Immature natural killer cell (primary cell): Measurements from ENCODE around the gene MYH6. TPM values are rescaled to one million over a fixed set of nuclear protein-coding genes. Genes with fewer than 3 reads are reported as not detected.
"Not testable (repeated sequence)": the region's sequence is repeated elsewhere in the genome, so short reads cannot be mapped to it uniquely, and the experiment has no call there.

Source experiments
- DNase-seq, 3 donors: peaks; one replicate each; pipeline ENCODE4 v3.0.0; 2022; ENCODE audit warnings: mixed read lengths in 1 of 3
- H3K27ac Mint-ChIP-seq, 6 donors: one replicate each; pipeline ENCODE4 v1.8.0; 2020; ENCODE audit warnings: mixed read lengths in 6 of 6, mild to moderate bottlenecking in 5 of 6, inconsistent platforms in 4 of 6, moderate library complexity in 3 of 6
- H3K27me3 Mint-ChIP-seq, 3 donors: one replicate each; pipeline ENCODE4 v1.8.0; 2020 to 2021; ENCODE audit warnings: low read depth in 3 of 3, mild to moderate bottlenecking in 3 of 3, mixed read lengths in 3 of 3, moderate library complexity in 3 of 3, inconsistent platforms in 1 of 3
- H3K36me3 Mint-ChIP-seq, 3 donors: one replicate each; pipeline ENCODE4 v1.8.0; 2020; ENCODE audit warnings: mixed read lengths in 3 of 3, inconsistent platforms in 2 of 3, mild to moderate bottlenecking in 2 of 3
- H3K4me1 Mint-ChIP-seq, 2 donors: one replicate each; pipeline ENCODE4 v1.8.0; 2020; ENCODE audit warnings: inconsistent platforms in 2 of 2, mild to moderate bottlenecking in 2 of 2, mixed read lengths in 2 of 2, moderate library complexity in 1 of 2
- H3K4me3 Mint-ChIP-seq, 5 donors: one replicate each; pipeline ENCODE4 v1.8.0; 2020; ENCODE audit warnings: mild to moderate bottlenecking in 5 of 5, mixed read lengths in 5 of 5, inconsistent platforms in 3 of 5, moderate library complexity in 3 of 5
- H3K9me3 Mint-ChIP-seq, 6 donors: one replicate each; pipeline ENCODE4 v1.8.0; 2020; ENCODE audit warnings: mild to moderate bottlenecking in 6 of 6, mixed read lengths in 6 of 6, inconsistent platforms in 4 of 6, moderate library complexity in 3 of 6
- polyA plus RNA-seq, 3 donors: library from polyadenylated mRNA; unstranded; fragments of 300-500 nt; fragmentation: Illumina TruSeq; gene quantifications; one replicate each; pipeline ENCODE4 v1.2.3, GENCODE V29; 2021

The MYH6 gene
- not detected for polyA plus RNA-seq

DNA sequence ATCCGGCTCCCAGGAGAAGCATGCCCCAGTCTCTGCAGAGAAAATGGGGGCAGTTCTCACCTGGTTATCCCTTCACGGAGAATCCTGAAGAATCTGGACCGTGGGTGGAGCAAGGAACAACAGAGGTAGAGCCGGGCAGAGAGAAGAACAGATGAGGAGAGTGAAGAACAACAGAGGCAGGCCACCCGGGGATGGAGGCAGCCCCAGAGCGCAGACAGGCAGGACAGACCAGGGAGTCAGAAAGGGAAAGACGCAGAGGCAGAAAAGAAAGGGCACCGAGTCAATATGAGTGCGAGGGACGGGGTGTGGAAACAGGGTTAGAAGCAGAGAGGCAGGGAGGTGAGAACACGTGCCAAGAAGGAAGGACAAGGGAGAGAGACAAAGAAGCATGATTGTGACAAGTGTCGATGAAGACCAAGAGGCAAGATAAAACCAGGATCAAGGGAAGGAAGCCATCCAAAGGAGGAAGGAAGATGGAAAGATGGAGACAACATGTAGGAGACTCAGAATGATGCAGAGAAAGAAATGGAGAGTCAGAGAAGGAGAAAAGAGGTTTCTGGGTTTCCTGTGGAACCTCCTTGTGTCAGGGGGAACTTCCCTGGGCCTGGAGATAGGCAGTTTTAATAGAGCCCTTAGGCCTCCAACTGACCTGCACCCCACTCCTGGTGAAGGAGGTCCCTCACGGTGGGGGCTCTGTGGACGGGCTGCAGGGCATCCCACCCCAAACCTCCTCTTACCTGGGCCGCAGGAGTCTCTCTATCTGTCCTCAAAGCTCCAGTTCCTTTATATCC is at the start of gene MYH6:
MYH6 (minus strand) TSS at position 758 of the 791 bp plus-strand sequence. CDS start 1,050 bp downstream, outside the sequence.
- Mint-ChIP-seq H3K9me3 (no peaks in the 10 kb centered on the region), H3K4me3 (no peak within 1 kb of the TSS), H3K36me3 (no peaks in the 10 kb centered on the region), H3K27ac (no peak within 1 kb of the TSS), H3K27me3 (no peaks in the 10 kb centered on the region), H3K4me1 (no peaks in the 10 kb centered on the region)
- DNase-seq = no peak

DNA sequence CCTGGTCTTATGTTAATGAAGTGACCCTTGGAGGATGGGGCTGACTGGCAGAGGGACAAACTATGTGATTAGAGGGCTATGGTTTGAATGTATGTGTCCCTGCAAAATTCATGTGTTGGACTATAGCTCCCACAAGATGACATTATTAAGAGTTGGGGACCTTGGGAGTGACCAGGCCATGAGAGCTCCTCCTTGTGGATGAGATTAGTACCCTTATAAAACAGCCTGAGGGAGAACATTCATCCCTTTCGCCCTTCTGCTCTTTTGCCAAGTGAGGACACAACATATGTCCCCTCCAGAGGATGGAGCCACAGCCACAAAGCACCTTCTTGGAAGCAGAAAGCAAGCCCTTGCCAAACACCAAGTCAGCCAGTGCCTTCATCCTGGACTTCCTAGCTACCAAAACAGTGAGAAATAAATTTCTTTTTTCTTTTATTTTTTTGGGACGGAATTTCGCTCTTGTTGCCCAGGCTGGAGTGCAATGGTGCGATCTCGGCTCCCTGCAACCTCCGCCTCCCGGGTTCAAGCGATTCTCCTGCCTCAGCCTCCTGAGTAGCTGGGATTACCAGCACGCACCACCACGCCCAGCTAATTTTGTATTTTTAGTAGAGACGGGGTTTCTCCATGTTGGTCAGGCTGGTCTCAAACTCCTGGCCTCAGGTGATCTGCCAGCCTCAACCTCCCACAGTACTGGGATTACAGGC is 49.0 kb upstream of the MYH6 start:
- H3K36me3 Mint-ChIP-seq, H3K4me1 Mint-ChIP-seq, H3K27ac Mint-ChIP-seq, H3K9me3 Mint-ChIP-seq, DNase-seq, H3K4me3 Mint-ChIP-seq: not testable (repeated sequence)
- H3K27me3 Mint-ChIP-seq = peaks cover 3 to 35% (median 14%) of the 10 kb centered on the region in 3 donors

DNA sequence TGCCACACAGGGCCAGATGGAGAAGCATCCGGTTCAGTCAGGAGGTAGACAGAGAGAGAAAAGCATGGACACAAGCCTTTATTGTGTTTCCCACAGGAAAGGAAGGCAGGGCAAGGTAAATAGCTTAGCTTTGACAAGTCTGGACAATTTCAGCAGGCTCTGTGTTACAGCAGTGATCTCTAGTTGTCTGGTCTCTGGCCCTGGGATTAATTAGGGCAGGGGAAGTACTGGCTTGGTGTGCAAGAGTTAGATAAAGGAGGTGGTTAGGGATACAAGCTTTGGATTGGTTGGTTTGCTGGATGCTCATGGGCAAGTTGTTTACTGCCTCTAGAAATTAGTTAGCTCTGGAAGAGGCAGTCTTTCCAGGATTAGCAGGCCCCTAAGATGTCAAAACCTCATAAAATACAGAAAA is 46.4 kb upstream of the MYH6 start:
- no peaks in the 10 kb centered on the region for H3K4me1 Mint-ChIP-seq
- no peaks in the 10 kb centered on the region for H3K9me3 Mint-ChIP-seq
- H3K27ac Mint-ChIP-seq = no peak overlapping the region
- H3K4me3 Mint-ChIP-seq = no peak overlapping the region
- DNase-seq = no peak
- H3K36me3 Mint-ChIP-seq = no peaks in the 10 kb centered on the region
- H3K27me3 Mint-ChIP-seq = peaks cover 4 to 32% (median 9%) of the 10 kb centered on the region in 3 donors

DNA sequence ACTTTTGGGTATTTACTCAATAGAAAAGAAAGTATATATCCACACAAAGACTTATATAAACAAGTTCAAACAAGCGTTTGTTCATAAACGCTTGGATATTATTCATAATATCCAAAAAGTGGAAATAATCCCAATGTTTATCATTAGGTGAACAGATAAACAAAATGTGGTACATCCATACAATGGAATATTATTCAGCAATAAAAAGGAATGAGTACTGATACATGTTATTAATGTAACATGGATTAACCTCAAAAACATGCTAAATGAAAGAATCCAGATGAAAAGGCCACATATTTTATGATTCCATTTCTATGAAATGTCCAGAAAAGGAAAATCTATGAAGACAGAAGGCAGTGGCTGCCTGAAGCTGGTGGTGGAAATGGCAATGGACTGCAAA is 44.2 kb upstream of the MYH6 start:
- H3K4me3 Mint-ChIP-seq = no peak overlapping the region
- no peaks in the 10 kb centered on the region for H3K4me1 Mint-ChIP-seq
- DNase-seq = no peak
- no peaks in the 10 kb centered on the region for H3K9me3 Mint-ChIP-seq
- no peak overlapping the region for H3K27ac Mint-ChIP-seq
- H3K27me3 Mint-ChIP-seq = peaks cover 6 to 20% (median 7%) of the 10 kb centered on the region in 3 donors
- no peaks in the 10 kb centered on the region for H3K36me3 Mint-ChIP-seq

DNA sequence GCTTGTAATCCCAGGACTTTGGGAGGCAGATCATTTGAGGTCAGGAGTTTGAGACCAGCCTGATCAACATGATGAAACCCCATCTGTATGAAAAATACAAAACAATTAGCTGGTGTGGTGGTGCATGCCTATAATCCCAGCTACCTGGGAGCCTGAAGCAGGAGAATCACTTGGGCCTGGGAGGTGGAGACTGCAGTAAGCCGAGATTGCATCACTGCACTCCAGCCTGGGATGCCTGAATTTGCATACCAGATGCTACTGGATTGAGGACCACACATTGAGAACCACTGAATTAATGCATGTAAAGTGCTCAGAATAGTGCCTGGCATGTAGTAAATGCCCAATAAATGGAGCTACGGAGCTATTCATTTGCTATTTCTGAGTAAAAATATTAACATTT is 42.3 kb upstream of the MYH6 start:
- Mint-ChIP-seq H3K27ac (no peak overlapping the region), H3K4me3 (no peak overlapping the region), H3K9me3 (no peaks in the 10 kb centered on the region), H3K27me3 (peaks cover 5 to 20% (median 6%) of the 10 kb centered on the region in 3 donors), H3K36me3 (no peaks in the 10 kb centered on the region), H3K4me1 (no peaks in the 10 kb centered on the region)
- DNase-seq = no peak

GRCh38 chr14:23449314-23449713 is 41.2 kb upstream of the MYH6 start:
- Mint-ChIP-seq H3K27ac (no peak overlapping the region), H3K36me3 (no peaks in the 10 kb centered on the region), H3K9me3 (no peaks in the 10 kb centered on the region), H3K4me1 (no peaks in the 10 kb centered on the region), H3K4me3 (no peak overlapping the region), H3K27me3 (peaks cover 4 to 11% (median 5%) of the 10 kb centered on the region in 3 donors)
- no peak for DNase-seq

DNA sequence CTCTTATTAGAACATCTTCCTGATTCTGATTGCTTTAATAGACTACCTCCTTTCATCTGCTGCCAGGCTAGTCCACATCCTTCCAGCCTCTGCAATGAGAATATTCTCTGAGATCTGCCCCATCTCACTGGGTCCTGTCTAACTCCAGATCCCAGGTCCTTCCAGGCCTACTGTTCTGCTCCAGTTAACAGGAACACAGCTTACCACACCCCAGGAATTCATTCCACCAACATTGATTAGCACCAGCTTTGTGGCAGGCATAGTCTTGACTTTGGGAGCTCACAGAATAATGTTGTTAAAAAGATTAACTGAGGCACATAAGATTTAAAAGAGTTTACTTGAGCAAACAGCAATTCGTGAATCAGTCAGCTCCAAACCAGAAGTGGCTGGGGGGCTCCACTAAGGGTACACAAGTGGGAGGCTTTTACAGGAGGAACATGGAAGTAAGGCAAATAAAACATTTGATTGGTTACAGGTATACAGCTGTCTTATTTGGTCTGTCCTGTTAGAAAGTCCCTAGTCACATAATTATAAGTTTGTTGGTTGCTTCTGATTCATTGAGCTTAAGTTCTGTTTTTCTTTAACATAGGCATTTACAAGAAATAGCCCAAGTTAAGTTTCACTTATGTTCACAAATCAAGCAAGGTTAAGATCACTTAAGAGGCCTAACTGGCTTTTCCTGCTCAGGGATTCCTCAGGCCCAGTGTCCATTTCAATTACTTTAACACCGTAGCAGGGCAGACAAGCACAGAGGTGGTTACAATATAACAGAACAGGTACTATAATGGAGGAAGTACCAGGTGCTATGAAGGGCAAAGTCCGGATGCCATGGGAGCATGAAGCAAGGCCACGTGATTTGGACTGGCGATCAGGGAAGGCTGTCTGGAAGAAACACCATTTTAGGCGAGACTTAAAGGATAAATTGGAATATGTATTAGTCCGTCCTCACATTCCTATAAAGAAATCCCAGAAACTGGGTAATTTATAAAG is 39.6 kb upstream of the MYH6 start:
- DNase-seq = no peak
- Mint-ChIP-seq H3K9me3 (no peaks in the 10 kb centered on the region), H3K4me3 (no peak overlapping the region), H3K27me3 (peaks cover 4 to 6% (median 5%) of the 10 kb centered on the region in 3 donors), H3K27ac (no peak overlapping the region), H3K36me3 (no peaks in the 10 kb centered on the region), H3K4me1 (no peaks in the 10 kb centered on the region)

DNA sequence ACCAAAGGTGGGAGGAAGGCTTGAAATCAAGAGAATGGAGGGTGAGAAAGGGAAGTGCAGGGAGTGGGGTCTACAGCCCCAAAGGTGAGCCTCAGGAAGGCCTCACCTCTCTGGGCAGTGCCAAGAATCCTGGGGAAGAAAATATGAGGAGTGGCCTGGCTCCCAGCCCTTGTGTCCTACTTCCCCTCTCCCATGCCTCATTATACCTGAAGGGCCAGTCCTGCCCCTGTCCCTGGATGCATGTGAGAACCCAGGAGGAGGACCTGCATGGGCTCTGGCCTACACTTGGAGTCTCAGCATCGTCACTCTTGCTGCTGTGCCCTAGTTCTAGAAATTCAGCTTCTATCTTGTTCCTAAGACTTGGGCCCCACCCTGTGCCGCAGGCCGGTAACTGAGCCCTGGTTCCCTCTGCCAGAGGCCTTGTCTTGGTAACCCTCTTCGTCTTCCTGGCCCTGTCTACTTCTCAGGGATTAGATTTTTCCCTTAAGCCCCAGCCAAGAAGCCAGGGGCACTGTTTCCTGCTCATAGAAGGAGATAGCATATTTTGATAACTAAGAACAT is 38.3 kb upstream of the MYH6 start:
- Mint-ChIP-seq H3K4me1 (no peaks in the 10 kb centered on the region), H3K27ac (no peak overlapping the region), H3K4me3 (no peak overlapping the region), H3K9me3 (no peaks in the 10 kb centered on the region), H3K36me3 (no peaks in the 10 kb centered on the region), H3K27me3 (peaks cover 4% of the 10 kb centered on the region in 3 donors)
- DNase-seq = no peak

DNA sequence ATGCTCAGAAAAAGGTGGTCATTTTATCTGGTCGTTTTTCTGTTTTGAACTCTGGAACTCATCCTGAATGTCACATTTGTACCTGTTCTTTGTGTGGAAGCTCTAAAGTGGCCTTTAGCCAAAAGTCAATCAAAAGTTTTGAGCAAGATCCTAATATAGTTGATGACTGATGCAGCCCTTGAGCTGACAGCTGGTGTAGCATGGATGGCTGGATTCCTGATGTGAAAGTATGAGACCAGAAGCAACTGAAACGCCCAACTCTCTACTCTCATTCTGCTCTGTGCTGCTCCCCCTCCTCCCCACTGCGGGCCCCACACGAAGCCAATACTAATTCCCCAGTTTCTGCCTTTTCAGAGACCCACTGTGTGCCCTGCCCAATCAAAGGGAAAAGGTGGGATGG is 37.7 kb upstream of the MYH6 start:
- no peaks in the 10 kb centered on the region for H3K36me3 Mint-ChIP-seq
- no peak overlapping the region for H3K4me3 Mint-ChIP-seq
- DNase-seq = no peak
- peaks cover 4% of the 10 kb centered on the region in 3 donors for H3K27me3 Mint-ChIP-seq
- no peak overlapping the region for H3K27ac Mint-ChIP-seq
- H3K4me1 Mint-ChIP-seq = no peaks in the 10 kb centered on the region
- no peaks in the 10 kb centered on the region for H3K9me3 Mint-ChIP-seq

DNA sequence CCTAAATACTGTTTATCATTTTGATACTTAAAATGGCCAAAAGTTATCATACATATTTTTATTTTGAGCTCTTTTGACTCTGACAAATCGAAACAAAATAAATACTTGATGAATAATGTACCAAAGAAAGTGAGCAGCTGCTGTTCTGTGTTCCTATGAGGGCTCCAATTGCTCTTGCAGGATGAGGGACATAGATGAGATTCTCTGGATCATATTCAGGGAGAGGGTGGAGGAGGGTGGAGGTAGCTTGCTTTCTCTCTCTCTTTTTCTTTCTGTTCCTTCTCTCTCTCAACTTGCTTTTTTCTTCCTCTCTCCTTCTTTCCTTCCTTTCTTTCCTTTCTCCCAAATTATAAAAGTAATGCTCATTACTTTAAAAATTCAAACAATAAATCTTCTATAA is 36.2 kb upstream of the MYH6 start:
- Mint-ChIP-seq H3K4me1 (no peaks in the 10 kb centered on the region), H3K27ac (no peak overlapping the region)

GRCh38 chr14:23443881-23444280 is 35.8 kb upstream of the MYH6 start:
- peaks cover 1 to 8% (median 7%) of the 10 kb centered on the region in 3 donors for H3K27me3 Mint-ChIP-seq
- H3K9me3 Mint-ChIP-seq = no peaks in the 10 kb centered on the region

More for the DNA sequence above, 36.2 kb upstream of the MYH6 start:
- Mint-ChIP-seq H3K9me3 (no peaks in the 10 kb centered on the region), H3K36me3 (no peaks in the 10 kb centered on the region), H3K27me3 (peaks cover 2 to 8% (median 7%) of the 10 kb centered on the region in 3 donors), H3K4me3 (no peak overlapping the region)
- DNase-seq = no peak

DNA sequence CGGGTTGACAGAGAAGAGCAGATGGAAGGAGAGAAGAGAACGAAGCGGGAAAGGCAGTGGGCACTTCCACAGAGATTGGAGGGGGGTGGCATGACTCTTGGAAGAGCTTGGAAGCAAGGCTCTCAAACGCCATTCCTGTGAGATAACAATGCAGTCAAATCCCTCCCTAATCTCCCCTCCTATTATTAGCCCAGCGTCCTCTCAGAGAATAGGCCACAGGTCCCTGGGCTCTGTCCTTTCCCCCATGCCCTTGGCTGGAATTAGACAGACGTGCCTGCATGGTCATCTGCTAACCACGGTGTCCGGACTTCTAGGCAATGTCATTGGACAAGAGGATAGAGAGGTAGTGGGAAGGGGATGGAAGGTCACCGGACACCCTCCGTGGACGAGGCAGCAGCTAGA is 35.3 kb upstream of the MYH6 start:
- H3K4me1 Mint-ChIP-seq = no peaks in the 10 kb centered on the region
- H3K36me3 Mint-ChIP-seq = no peaks in the 10 kb centered on the region
- no peak for DNase-seq
- H3K27me3 Mint-ChIP-seq = peaks cover 1 to 8% (median 7%) of the 10 kb centered on the region in 3 donors
- H3K4me3 Mint-ChIP-seq = no peak overlapping the region
- H3K27ac Mint-ChIP-seq = no peak overlapping the region
- H3K9me3 Mint-ChIP-seq = no peaks in the 10 kb centered on the region

More at GRCh38 chr14:23443881-23444280, 35.8 kb upstream of the MYH6 start:
- no peak for DNase-seq
- H3K36me3 Mint-ChIP-seq = no peaks in the 10 kb centered on the region
- no peaks in the 10 kb centered on the region for H3K4me1 Mint-ChIP-seq
- no peak overlapping the region for H3K4me3 Mint-ChIP-seq
- no peak overlapping the region for H3K27ac Mint-ChIP-seq

- Mint-ChIP-seq H3K4me1 (peaks cover 0 to 3% of the 10 kb centered on the region in 2 donors), H3K27ac (no peak overlapping the region), H3K36me3 (no peaks in the 10 kb centered on the region), H3K27me3 (peaks cover 1 to 8% (median 6%) of the 10 kb centered on the region in 3 donors), H3K9me3 (no peaks in the 10 kb centered on the region), H3K4me3 (no peak overlapping the region)
- no peak for DNase-seq
Observed at GRCh38 chr14:23442721-23443356, 34.8 kb upstream of the MYH6 start.
